GM19193 (cell line): ENCODE measurements around the gene PCARE.

ENCODE experiments used
- POLR2A ChIP-seq: IDR thresholded peaks from 4 replicates; pipeline ENCODE4 v1.6.1; 2011; ENCODE audit not compliant: insufficient read depth, insufficient read length; ENCODE audit errors: extremely low read depth

PCARE gene

DNA sequence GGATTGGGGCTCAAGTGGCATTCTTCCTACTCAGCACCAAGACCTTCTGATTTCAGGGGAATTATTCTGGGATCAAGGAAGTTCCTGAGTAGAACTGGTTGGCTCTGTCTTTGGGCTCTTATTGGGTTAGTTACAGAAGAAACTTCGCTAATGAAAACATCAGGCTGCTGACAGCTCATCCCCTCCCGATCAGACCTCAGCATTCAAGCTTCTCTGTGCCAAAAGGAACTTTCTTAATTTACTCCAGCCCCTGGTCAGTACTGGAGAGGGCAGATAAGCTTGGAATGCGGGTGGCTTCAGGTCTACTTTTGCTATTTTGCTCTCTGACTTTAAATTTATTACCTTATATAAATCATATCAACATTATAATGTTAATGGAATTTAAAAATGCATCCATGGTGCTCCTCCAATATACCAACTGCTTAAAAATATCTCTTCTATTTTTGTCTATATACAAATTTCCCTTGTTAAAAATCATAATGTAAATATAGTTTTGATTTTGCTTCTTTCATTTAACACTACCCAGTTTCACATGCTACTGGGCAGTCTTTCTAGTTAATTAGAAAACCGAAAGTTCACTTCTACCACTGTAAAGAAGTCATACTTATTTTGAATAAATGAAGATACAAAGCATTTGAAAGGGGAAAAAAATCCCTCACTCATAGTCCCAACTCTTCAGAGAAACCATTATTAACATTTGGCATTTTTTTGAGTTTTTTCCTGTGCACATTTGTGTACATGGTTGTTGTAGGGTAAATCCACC, 34.4 kb downstream of the PCARE start:
- no peak for TF ChIP-seq POLR2A

DNA sequence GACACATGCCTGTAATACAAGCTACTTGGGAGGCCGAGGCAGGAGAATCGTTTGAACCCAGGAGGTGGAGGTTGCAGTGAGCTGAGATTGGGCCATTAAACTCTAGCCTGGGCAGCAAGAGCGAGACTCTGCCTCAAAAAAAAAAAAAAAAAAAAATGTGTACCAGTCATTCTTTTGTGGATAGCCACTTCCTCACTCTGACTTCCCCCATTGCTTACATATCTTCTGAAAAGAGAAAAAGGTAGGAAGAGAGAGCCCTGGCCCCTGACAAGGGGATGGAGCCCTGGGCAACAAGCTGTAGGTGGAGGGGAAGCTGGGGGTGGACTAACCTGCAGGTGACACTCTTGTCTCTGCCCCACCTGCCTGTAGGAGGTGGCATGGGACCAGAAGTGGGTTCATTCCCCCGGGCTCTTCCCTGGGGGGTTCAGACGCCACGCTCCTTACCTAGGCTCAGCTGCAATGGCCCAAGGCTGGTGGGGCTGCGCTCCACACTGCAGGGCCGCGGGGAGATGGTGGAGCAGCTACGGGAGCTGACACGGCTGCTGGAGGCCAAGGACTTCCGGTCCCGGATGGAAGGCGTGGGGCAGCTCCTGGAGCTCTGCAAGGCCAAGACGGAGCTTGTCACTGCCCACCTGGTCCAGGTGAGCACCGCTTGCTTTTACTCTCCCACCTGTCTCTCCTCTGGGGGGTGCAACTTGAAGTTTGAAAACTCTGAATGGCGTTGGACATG, 39.1 kb downstream of the PCARE start:
- no peak for TF ChIP-seq POLR2A

DNA sequence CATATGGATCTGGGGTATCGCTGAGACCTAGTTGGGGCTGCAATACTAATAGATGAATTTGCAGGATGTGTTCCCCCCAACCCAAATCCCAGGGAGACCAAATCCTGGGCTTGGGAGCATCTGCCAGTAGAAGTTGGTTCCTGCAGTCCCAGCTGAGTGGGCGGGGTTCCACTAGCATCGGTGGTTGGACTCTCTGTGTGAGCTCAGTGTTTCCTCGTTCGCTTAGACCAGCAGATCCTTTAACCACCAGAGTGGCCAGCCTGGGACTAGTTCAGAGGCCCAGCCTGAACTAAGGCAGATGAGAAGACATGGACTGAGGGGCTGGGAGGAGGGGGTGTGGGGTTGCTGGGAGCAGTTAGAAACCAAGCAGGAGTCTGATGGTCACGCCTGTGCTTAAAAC, 40.7 kb downstream of the PCARE start:
- no peak for TF ChIP-seq POLR2A

DNA sequence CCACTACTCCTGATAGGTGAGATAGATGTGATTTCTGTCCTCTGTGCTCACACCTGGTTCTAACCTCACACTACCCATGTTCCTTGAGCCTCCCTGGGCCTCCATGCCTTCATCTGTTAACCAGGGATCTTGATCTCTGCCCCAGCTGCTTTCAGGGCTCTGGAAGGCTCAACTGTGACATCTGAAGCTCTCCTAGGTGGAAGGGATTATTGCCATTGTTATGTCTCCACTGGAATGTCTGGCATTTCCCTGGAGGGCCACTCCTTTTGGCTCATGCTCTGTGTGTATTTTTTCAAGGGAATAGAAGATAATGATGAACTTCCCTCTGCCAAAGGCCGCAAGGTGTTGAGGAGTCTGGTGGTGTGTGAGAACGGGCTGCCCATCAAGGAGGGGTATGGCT, 41.2 kb downstream of the PCARE start:
- no peak for TF ChIP-seq POLR2A

DNA sequence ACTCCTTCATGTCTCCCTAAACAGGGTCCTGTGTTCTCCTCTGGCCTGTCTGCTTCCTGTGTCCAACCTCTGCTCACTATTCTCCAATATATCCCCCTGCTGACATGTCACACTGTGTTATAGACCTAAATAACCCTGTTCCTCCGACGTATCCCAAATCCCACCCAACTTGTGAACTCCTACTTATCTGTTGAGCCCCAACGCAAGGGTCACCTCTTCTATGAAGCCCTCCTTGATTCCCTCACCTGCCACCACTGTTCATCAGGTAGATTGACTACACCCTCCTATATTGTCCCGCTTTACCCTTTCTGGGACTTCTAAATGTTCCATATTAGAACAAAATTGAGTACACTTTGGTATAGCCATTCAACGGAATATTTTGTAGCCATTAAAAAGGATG, 42.1 kb downstream of the PCARE start:
- TF ChIP-seq POLR2A: no peak

DNA sequence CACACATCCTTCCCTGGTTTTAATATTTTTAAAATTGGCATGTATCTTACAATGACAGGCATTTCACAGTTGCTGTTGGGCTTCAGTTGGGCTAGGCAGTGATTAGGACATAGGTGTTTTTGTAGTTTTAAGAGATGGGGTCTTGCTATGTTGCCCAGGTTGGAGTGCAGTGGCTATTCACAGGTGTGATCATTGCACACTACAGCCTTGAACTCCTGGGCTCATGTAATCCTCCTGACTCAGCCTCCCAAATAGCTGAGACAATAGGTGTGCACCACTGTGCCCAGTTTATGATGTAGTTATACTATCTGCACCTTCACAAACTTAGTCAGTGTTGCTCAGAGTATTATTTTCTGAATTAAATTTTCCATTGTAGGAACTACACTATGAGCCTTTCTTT, 43.3 kb downstream of the PCARE start:
- TF ChIP-seq POLR2A: no peak

DNA sequence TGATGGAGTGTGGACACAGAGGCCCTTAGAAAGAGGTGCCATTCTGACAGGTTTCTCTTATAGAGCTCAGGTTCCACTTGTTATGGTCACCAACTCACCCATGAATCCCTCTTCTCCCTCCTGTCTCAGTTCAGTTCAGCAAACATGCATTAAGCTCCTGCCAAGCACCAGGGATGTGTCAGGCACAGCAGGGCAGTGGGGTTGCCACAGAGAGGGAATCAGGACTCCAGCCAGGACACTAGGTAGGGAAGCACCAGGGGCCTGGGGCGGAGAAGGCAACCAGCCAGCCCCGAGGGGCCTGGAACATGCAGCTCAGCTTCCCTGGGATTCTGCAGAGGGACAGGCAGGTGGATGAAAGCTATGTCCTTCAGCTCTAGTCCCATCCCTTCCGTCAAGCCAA, 48.6 kb downstream of the PCARE start:
- TF ChIP-seq POLR2A: no peak

DNA sequence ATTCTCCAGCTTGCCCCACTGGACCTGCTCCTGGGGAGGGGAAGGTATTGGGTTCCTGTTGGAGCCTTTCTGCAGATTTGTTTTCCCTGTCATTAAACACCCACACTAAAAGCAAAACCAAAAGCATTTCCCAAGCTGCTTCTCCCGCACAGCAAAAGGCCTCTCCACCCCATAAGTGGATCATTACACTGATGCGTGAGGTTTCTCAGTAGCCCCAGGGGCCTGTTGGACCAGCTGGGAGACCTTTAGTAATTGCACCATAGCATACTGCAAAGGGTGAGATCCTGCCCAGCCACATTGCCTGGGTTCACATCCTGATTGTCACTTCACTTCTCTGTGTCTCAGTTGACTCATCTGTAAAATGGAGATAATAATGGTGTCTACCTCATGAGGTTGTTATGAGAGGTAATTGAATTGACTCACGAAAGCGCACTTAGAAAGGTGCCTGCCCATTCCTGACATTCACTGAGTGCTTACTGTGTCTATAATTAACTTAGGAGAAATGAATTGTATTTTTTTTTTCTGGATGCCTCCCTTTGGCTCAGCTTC, 49.4 kb downstream of the PCARE start:
- TF ChIP-seq POLR2A: no peak

DNA sequence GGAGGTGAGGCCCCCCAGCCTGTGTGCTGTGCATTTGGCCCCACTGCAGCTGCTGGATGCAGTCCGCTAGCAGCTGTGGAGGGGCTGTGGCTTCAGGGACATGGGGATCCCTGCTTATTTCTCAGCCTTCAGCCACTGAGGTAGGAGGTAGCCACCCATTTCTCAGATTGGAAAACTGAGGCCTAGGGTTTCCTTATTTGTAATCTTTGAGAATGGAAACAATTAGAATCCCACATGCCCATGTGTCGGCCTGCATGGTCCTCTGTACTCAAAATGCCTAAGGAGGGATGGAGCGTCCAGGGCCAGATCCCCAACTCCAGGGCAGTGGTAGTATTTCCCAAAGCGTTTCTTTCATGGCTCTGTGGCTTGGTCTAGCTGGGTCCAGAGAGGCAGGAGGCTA, 51.1 kb downstream of the PCARE start:
- no peak for TF ChIP-seq POLR2A

DNA sequence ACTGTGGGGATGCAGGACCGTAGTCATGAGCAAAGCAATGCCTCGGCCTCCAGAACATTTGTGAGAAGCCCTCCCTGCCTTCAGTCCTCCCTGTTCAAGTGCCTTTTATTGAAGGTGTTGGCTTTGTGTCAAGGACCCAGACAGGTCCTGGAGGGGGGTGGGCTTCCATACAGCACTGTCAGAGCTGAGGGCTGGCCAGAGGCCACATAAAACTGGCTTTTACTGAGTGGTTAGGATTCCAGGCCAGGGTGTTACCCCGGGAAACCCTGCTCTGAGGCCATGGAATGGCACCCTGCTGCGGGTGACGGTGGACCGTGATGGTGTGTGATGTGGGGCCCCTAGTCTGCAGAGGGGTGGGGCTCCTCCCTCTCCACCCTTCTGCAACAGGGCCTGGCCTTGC, 51.6 kb downstream of the PCARE start:
- TF ChIP-seq POLR2A: no peak

DNA sequence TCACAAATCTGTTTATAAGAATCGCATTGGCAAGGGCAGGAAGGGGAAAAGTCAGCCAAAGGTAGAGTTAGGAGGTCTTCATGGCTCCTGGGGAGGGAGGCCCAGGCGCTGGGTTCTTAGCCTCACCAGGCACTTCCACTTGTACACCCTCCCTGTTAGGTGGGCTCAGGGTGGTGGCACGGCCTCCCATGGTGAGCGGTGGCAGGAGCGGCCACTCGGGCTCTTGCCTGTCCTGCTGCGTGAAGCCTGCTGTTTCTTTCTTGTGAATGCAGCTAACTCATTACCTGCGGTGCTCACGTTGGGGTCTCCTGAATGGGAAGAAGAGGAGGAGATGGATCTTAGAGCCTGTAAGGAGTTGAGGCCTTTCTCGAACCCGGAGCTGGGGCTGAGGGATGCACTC, 52.4 kb downstream of the PCARE start:
- no peak for TF ChIP-seq POLR2A

DNA sequence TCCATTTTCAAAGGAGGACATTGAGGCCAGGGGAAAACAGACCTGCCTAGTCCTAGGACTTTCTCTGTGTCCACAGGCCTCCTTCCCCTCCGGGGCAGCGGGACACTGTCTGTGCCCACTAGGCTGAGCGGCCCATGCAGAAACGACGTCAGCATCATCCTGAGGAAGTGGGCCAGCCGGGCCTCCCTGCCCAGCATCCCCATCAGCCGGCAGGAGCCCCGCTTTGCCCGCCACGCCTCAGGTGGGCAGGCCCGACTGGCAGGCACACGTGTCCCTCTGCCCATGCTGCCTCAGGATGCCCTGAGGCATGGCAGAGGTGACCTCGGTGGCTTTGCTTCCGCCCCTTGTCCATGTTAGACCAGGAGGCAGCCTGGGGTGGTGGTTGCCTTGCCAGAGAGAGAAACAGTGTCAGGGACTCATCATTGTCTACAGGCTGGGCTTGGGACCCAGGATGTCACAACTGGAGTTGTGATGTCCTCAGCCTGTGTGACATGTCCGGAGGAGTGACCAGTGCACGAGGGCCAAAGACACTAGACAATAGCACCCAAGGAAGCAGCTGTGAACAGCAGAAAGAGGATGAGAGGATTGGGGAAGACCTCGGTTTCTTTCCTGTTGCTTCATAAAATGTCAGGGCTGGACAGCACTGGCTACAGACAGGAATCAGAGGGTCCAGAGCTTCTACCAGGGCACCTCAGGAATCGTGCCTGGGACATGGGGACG, 56.4 kb downstream of the PCARE start:
- TF ChIP-seq POLR2A: no peak

DNA sequence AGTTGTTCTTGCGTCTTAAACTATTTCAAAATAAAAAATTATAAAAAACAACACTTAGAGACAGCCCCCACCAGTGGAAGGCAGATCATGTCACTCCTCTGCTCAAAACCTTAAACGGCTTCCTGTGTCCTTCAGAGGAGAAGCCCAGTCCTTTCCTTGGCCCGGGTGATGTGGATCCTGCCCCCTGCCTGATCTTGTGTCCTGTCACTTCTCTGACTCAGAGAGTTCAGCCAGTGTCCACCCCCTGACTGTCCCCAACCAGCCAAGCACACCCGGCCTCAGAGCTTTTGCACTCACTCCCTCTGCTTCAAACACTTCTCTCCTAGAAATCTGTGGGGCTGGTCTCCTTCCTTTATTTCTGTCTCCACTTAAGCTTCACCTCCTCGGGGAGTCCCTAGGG, 57.8 kb downstream of the PCARE start:
- no peak for TF ChIP-seq POLR2A

DNA sequence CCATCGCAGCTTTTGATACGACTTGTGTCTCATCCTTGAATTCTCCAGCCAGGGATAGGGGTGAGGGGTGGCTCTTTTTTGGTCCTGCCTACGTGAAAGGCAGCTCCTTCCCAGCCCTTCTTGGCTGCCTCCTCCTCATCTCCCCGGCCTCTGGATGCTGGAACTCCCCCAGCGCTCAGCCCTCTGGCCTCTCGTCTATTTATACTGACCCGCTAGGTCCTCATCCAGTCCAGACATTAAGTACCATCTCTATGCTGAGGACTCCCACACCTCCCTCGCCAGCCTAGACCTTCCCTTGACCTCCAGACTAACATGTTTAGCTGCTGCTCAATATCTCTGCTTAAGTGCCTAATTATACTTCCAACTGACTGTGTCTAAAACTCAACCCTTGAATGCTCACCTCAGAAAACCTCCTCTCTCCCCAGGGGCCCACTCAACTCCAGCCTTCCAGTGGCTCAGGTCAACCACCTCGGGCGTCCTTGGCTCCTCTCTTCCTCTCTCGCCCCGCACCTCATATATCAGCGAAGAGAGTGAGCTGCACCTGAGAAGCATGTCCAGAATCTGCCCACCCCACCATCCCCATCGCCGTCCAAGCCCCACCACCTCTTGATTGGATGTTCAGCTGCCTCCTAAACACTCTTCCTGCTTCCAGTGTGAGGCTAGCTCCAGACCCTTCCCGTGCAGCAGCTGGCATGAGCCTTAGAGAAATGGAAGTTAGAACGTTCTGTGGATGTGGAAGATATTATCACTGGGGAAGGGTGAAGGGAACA, 58.4 kb downstream of the PCARE start:
- TF ChIP-seq POLR2A: no peak
